GM12878 (cell line): ENCODE measurements around the gene C2orf74. TPM values are rescaled to one million over a fixed set of nuclear protein-coding genes. Genes with fewer than 3 reads are reported as not detected.
"Not testable (repeated sequence)": the region's sequence is repeated elsewhere in the genome, so short reads cannot be mapped to it uniquely, and the experiment has no call there.

Experiments used
- ATAC-seq: fragments of 200-7000 bp; cut with Tn5 transposase; 3 replicates; pipeline ENCODE4 v1.9.1; 2020; ENCODE audit warnings: mild to moderate bottlenecking, moderate library complexity
- BruUV-seq: library from RNA; stranded (reverse); fragments of 400-500 nt; replicated peaks from 2 replicates; lab custom pipeline; 2021; lab: Mats Ljungman, UMichigan
- CTCF ChIA-PET: fragments of 300-600 bp; sonication (Branson Sonifier 250); formaldehyde crosslinking; extraction: SDS; loops from one replicate; lab custom pipeline; 2021; ENCODE audit warnings: inconsistent platforms; lab: Yijun Ruan, JAX
- POLR2A ChIA-PET: fragments of 350-600 bp; formaldehyde crosslinking; extraction: SDS; loops from one replicate; lab custom pipeline; 2021; ENCODE audit warnings: inconsistent platforms; lab: Charles Lee
- RAD21 ChIA-PET: fragments of 300-600 bp; sonication (Branson Sonifier 250); formaldehyde crosslinking; loops from one replicate; lab custom pipeline; 2023; ENCODE audit warnings: antibody characterized with exemption; ENCODE audit not compliant: unreplicated experiment; lab: Charles Lee
- SMC1A ChIA-PET: fragments of 300-600 bp; sonication (Branson Sonifier 250); formaldehyde crosslinking; loops from one replicate; lab custom pipeline; 2023; ENCODE audit not compliant: unreplicated experiment, uncharacterized antibody; lab: Charles Lee
- DNase-seq: peaks from one replicate; pipeline ENCODE4 v3.0.0-alpha.2; 2011; ENCODE audit warnings: low read depth, low spot score
- FAIRE-seq: peaks from 3 replicates; lab custom pipeline; 2011; peaks lifted over from hg19 to GRCh38; lab: Jason Lieb, UNC
- H2AFZ ChIP-seq: 2 replicates; pipeline ENCODE4 v1.6.0; 2011; ENCODE audit warnings: low read depth, low read length, control low read depth; ENCODE audit not compliant: control insufficient read depth
- H3K27ac ChIP-seq: 2 replicates; pipeline ENCODE4 v1.5.1; 2011; ENCODE audit warnings: control low read depth; ENCODE audit not compliant: control insufficient read depth, insufficient read depth
- H3K27me3 ChIP-seq, 2 experiments: replicated peaks in 1 of 2; 2 replicates each; pipeline versions ENCODE4 v1.6.0 to v1.6.1; 2011; ENCODE audit warnings: low read length in 1 of 2; ENCODE audit not compliant: control insufficient read depth in 2 of 2, insufficient read depth in 2 of 2
- H3K36me3 ChIP-seq, 2 experiments: 2 replicates each; pipeline ENCODE4 v1.5.1; 2011; ENCODE audit warnings: low read length in 1 of 2; ENCODE audit not compliant: control insufficient read depth in 2 of 2, insufficient read depth in 2 of 2
- H3K4me1 ChIP-seq: 2 replicates; pipeline ENCODE4 v1.6.1; 2011; ENCODE audit warnings: mild to moderate bottlenecking, low read length, moderate library complexity, mixed read lengths; ENCODE audit not compliant: control insufficient read depth, insufficient read depth
- H3K4me2 ChIP-seq: 2 replicates; pipeline ENCODE4 v1.6.0; 2011; ENCODE audit warnings: control low read depth; ENCODE audit not compliant: control insufficient read depth, insufficient read depth
- H3K4me3 ChIP-seq: fragments of 200-600 bp; sonication (generic); 2 replicates; pipeline ENCODE4 v1.5.1; 2016
- H3K79me2 ChIP-seq: 2 replicates; pipeline ENCODE4 v1.6.0; 2011; ENCODE audit warnings: low read length; ENCODE audit not compliant: control insufficient read depth, insufficient read depth
- H3K9ac ChIP-seq: 2 replicates; pipeline ENCODE4 v1.8.0; 2011; ENCODE audit warnings: low read length, control low read depth, mixed read lengths; ENCODE audit not compliant: control insufficient read depth, insufficient read depth
- H3K9me3 ChIP-seq: replicated peaks from 3 replicates; pipeline ENCODE4 v1.5.1; 2011; ENCODE audit warnings: mild to moderate bottlenecking, low read length; ENCODE audit not compliant: control insufficient read depth, insufficient read depth
- H4K20me1 ChIP-seq: 2 replicates; pipeline ENCODE4 v1.6.0; 2011; ENCODE audit not compliant: control insufficient read depth, insufficient read depth
- BACH1 ChIP-seq: fragments of 450-650 bp; IDR thresholded peaks from 2 replicates; pipeline ENCODE4 v1.6.1; 2017; ENCODE audit warnings: mild to moderate bottlenecking, borderline replicate concordance
- WGBS: methylation state at CpG from one replicate; pipeline ENCODE4 v1.1.6; 2016; ENCODE audit warnings: low lambda C conversion rate; ENCODE audit not compliant: insufficient replicate concordance, insufficient coverage; ENCODE audit errors: missing lambda C conversion rate; 5-methylcytosine and 5-hydroxymethylcytosine counted together
- in situ Hi-C: fragments of 300-500 bp; cut with MboI; formaldehyde crosslinking; loops from 9 replicates; pipeline ENCODE4 v1.14.3; 2018; ENCODE audit warnings: mixed read lengths
- intact Hi-C: fragments of 100-400 bp; cut with micrococcal nuclease; formaldehyde crosslinking; loops from one replicate; pipeline ENCODE4 v1.14.2; 2022; ENCODE audit not compliant: unreplicated experiment
- polyA plus RNA-seq, 11 experiments: library from polyadenylated mRNA; depleted of rRNA in 4 of 11; unstranded in 6 of 11; stranded (reverse) in 5 of 11; fragments of >200 nt; fragmentation: Nextera tagmentation in 4 of 11; fragmentation: Illumina TruSeq in 1 of 11; extraction: Ambion mirVana in 4 of 11; extraction: Trizol in 1 of 11; gene quantifications; 1 replicate in 1 of 11; 2 replicates in 10 of 11; pipeline versions ENCODE4 v1.2.1 to v1.2.3, GENCODE V29; 2011 to 2016; ENCODE audit warnings: inconsistent platforms in 2 of 11, missing spikeins in 2 of 11, low read depth in 1 of 11
- total RNA-seq, 4 experiments: library from RNA; depleted of rRNA in 3 of 4; stranded (reverse); fragments of >200 nt in 3 of 4; fragmentation: Illumina TruSeq in 1 of 4; extraction: Trizol in 1 of 4; gene quantifications; 2 replicates each; pipeline versions ENCODE4 v1.2.1 to v1.2.3, GENCODE V29; 2013 to 2021

Gene C2orf74
- total and polyA plus RNA-seq, 10 of the 15 experiments (the other 5 are each of a cell fraction or from before 2014, with no cell fraction given): 3.8 to 25.0 (median 15.2) TPM

DNA sequence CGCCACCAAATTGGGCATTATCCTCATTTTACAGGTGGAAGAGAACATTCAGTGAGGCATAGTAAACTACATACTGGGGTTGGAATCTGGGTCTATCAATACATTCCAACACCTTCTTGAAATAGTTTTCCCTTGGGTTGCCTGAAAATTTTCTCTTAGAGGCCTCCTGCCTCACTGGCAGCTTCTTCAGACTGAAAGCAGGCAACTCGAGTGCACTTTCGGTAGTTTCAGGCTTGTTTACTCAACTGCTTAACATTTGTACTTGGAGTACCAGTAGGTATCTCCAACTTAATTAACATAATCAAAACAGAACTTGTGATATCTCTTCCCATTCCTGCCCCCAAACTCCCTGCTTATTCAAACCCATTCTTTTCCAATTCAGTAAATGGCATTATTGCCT, 36.2 kb upstream of the C2orf74 start:
- POLR2A ChIA-PET: interaction anchor here (0.6 kb wide), 1 partner anchor 149 kb away, joined by 5 read pairs; no protein-coding TSS in a partner anchor
- Histone ChIP-seq H3K4me3 (no peak overlapping the region), H3K4me1 (peaks cover 5% of the 10 kb centered on the region; the same call in 1 of the 2 replicates), H2AFZ (no peak overlapping the region), H3K9ac (no peak overlapping the region), H3K36me3 (no peaks in the 10 kb centered on the region), H3K4me2 (no peak overlapping the region), H3K9me3 (no peaks in the 10 kb centered on the region; the same call in 2 of the 3 replicates), H3K79me2 (no peaks in the 10 kb centered on the region), H4K20me1 (no peaks in the 10 kb centered on the region)
- no peak for DNase-seq
- no peak for ATAC-seq
- intact Hi-C loops (no loop called here), in situ Hi-C loops (no loop called here)
- RAD21 ChIA-PET: interaction anchor here (1.9 kb wide), 1 partner anchor 10 kb away, joined by 6 read pairs; no protein-coding TSS in a partner anchor
- CTCF ChIA-PET: interaction anchor here (0.6 kb wide), 1 partner anchor 1200 kb away, joined by 3 read pairs; no protein-coding TSS in a partner anchor
- no peak for FAIRE-seq
- no TSS peak for BruUV-seq
- WGBS: 100% methylated on average over 3 of the region's 3 CpGs
- no peak for TF ChIP-seq BACH1
- TF ChIP-seq, all 136 proteins: peak for 0
- Histone ChIP-seq H3K27ac (no peak overlapping the region), H3K27me3 (no peaks in the 10 kb centered on the region)
- SMC1A ChIA-PET: interaction anchor here (0.8 to 1.4 kb wide), 3 partner anchors 8 to 470 kb away, joined by 3 to 4 read pairs (median 4); no protein-coding TSS in a partner anchor

DNA sequence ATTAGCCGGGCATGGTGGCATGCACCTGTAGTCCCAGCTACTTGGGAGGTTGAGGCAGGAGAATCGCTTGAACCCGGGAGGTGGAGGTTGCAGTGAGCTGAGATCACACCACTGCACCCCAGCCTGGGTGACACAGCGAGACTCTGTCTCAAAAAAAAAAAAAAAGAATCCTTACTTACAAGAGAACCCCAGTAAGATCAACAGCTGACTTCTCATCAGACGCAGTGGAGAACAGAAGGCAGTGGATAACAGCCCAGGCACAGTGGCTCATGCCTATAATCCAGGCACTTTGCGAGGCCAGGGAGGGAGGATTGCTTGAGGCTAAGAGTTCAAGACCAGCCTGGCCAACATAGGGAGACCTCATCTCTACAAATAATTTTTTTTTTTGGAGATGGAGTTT, 33.9 kb upstream of the C2orf74 start:
- H3K9ac ChIP-seq, H4K20me1 ChIP-seq, H3K9me3 ChIP-seq, ATAC-seq, H3K36me3 ChIP-seq, H3K79me2 ChIP-seq, RAD21 ChIA-PET, DNase-seq, H3K4me2 ChIP-seq, BruUV-seq, intact Hi-C loops, H3K27ac ChIP-seq, H3K4me1 ChIP-seq, FAIRE-seq, H3K27me3 ChIP-seq, H3K4me3 ChIP-seq, H2AFZ ChIP-seq, in situ Hi-C loops: not testable (repeated sequence)
- SMC1A ChIA-PET: interaction anchor here (0.9 to 1.3 kb wide), 4 partner anchors 11 to 46 kb away, joined by 3 to 7 read pairs (median 3); no protein-coding TSS in a partner anchor
- CTCF ChIA-PET: interaction anchor here (1.3 kb wide), 1 partner anchor 17 kb away, joined by 3 read pairs; no protein-coding TSS in a partner anchor
- WGBS: 94% methylated on average over 5 of the region's 6 CpGs
- POLR2A ChIA-PET: interaction anchor here (0.7 to 1.1 kb wide), 2 partner anchors 15 to 372 kb away, joined by 3 to 4 read pairs; partner anchors contain the start of gene PAPOLG
